Measurements from ENCODE around the gene NPAS3.

GRCh38 chr14:33068626-33069025, 129.9 kb downstream of the NPAS3 start:
- TF ChIP-seq, protein P1, sequence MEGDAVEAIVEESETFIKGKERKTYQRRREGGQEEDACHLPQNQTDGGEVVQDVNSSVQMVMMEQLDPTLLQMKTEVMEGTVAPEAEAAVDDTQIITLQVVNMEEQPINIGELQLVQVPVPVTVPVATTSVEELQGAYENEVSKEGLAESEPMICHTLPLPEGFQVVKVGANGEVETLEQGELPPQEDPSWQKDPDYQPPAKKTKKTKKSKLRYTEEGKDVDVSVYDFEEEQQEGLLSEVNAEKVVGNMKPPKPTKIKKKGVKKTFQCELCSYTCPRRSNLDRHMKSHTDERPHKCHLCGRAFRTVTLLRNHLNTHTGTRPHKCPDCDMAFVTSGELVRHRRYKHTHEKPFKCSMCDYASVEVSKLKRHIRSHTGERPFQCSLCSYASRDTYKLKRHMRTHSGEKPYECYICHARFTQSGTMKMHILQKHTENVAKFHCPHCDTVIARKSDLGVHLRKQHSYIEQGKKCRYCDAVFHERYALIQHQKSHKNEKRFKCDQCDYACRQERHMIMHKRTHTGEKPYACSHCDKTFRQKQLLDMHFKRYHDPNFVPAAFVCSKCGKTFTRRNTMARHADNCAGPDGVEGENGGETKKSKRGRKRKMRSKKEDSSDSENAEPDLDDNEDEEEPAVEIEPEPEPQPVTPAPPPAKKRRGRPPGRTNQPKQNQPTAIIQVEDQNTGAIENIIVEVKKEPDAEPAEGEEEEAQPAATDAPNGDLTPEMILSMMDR (IDR thresholded peaks at IDR 0.05): no peak
- TF ChIP-seq POLR2A (IDR thresholded peaks at IDR 0.05) (no peak), POLR2AphosphoS5 (IDR thresholded peaks at IDR 0.05) (no peak)

Data from breast epithelium (tissue), 3 donors.